Fibroblast of lung (primary cell): ENCODE data around the gene NTN1. TPM values are rescaled to one million over a fixed set of nuclear protein-coding genes. Genes with fewer than 3 reads are reported as not detected.

Experiments used
- DNase-seq, 2 donors: peaks; one replicate each; pipeline versions ENCODE4 v3.0.0 to v3.0.0-alpha.2; 2010; ENCODE audit warnings: low read depth in 2 of 2
- H2AFZ ChIP-seq: 2 replicates; pipeline ENCODE4 v1.5.1; 2012; ENCODE audit warnings: low read length, control low read depth, inconsistent platforms
- H3K27ac ChIP-seq: 2 replicates; pipeline ENCODE4 v1.5.1; 2011; ENCODE audit warnings: low read length, control low read depth; ENCODE audit not compliant: insufficient read depth
- H3K27me3 ChIP-seq: 2 replicates; pipeline ENCODE4 v1.5.1; 2011; ENCODE audit warnings: mild to moderate bottlenecking, low read length; ENCODE audit not compliant: control insufficient read depth, insufficient read depth
- H3K36me3 ChIP-seq: 2 replicates; pipeline ENCODE4 v1.5.1; 2011; ENCODE audit warnings: low read length; ENCODE audit not compliant: control insufficient read depth, insufficient read depth
- H3K4me1 ChIP-seq: 2 replicates; pipeline ENCODE4 v1.5.1; 2011; ENCODE audit warnings: low read length; ENCODE audit not compliant: control insufficient read depth, insufficient read depth; ENCODE audit errors: extremely low read depth
- H3K4me2 ChIP-seq: 2 replicates; pipeline ENCODE4 v1.5.1; 2011; ENCODE audit warnings: low read length, control low read depth; ENCODE audit not compliant: insufficient read depth; ENCODE audit errors: extremely low read depth
- H3K4me3 ChIP-seq, 4 experiments: fragments of 200-600 bp in 1 of 4; sonication (generic) in 1 of 4; replicated peaks in 1 of 4; 2 replicates each; pipeline ENCODE4 v1.5.1; 2011 to 2016; ENCODE audit warnings: low read length in 4 of 4, low read depth in 3 of 4, mild to moderate bottlenecking in 3 of 4, control low read depth in 2 of 4, inconsistent platforms in 1 of 4, mixed read lengths in 1 of 4; ENCODE audit not compliant: insufficient read depth in 1 of 4; ENCODE audit errors: control extremely low read depth in 1 of 4
- H3K79me2 ChIP-seq: 2 replicates; pipeline ENCODE4 v1.5.1; 2012; ENCODE audit warnings: mild to moderate bottlenecking, low read length, inconsistent platforms; ENCODE audit not compliant: control insufficient read depth, insufficient read depth
- H3K9ac ChIP-seq: 2 replicates; pipeline ENCODE4 v1.5.1; 2011; ENCODE audit warnings: mild to moderate bottlenecking, low read length, control low read depth; ENCODE audit not compliant: insufficient read depth
- H3K9me3 ChIP-seq: 2 replicates; pipeline ENCODE4 v1.5.1; 2012; ENCODE audit warnings: low read depth, low read length; ENCODE audit not compliant: control insufficient read depth, insufficient read depth
- H4K20me1 ChIP-seq: 2 replicates; pipeline ENCODE4 v1.5.1; 2011; ENCODE audit warnings: low read length; ENCODE audit not compliant: control insufficient read depth, insufficient read depth; ENCODE audit errors: extremely low read depth
- CTCF ChIP-seq, 2 donors: IDR thresholded peaks in 1 of 2; conservative IDR thresholded peaks in 1 of 2; 1 replicate in 1 of 2; 2 replicates in 1 of 2; pipeline ENCODE4 v1.5.1; 2011 to 2012; ENCODE audit warnings: low read length in 2 of 2, control low read depth in 1 of 2, inconsistent platforms in 1 of 2, low read depth in 1 of 2, mild to moderate bottlenecking in 1 of 2
- EZH2 ChIP-seq: IDR thresholded peaks from 2 replicates; pipeline ENCODE4 v1.5.1; 2012; ENCODE audit warnings: low read length, control low read depth, mild to moderate bottlenecking; ENCODE audit errors: missing control alignments
- polyA plus RNA-seq, 2 donors: library from polyadenylated mRNA; depleted of rRNA in 1 of 2; stranded (reverse) in 1 of 2; unstranded in 1 of 2; fragments of >200 nt; gene quantifications; 2 replicates each; pipeline ENCODE4 v1.2.1, GENCODE V29; 2011 to 2012; ENCODE audit warnings: missing spikeins in 1 of 2
- total RNA-seq: library from RNA; depleted of rRNA; stranded (reverse); fragments of >200 nt; gene quantifications from 2 replicates; pipeline ENCODE4 v1.2.1, GENCODE V29; 2014

Gene NTN1
- total and polyA plus RNA-seq, 2 donors (not counting 1 experiment from before 2014, with no cell fraction given): 0.17 to 3.1 TPM

DNA sequence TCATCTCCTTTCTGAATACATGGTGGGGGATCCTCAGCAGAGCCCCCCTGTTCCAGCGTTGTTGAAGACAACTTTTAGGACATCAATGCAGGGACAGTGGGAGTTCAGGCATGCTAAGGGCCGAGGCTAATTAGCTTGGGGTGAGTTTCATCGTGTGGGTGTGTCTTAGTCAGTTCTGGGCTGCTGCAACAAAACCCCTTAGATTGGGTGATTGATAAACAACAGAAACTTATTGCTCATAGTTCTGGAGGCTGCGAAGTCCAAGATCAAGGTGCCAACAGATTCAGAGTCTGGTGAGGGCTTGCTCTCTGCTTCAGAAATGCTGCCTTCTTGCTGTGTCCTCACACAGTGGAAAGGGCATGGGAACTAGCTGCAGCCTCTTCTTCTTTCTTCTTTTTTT, 214.0 kb downstream of the NTN1 start:
- no peak overlapping the region for H3K4me3 ChIP-seq
- H3K4me1 ChIP-seq: peaks cover under 1% of the 10 kb centered on the region
- no peak overlapping the region for H3K27ac ChIP-seq
- DNase-seq: no peak
- no peak overlapping the region for H3K4me2 ChIP-seq
- no peaks in the 10 kb centered on the region for H4K20me1 ChIP-seq
- H2AFZ ChIP-seq: no peak overlapping the region
- no peaks in the 10 kb centered on the region for H3K79me2 ChIP-seq
- H3K27me3 ChIP-seq: no peaks in the 10 kb centered on the region
- no peak for TF ChIP-seq CTCF (conservative IDR thresholded peaks at IDR 0.05 in 1 of 2, IDR thresholded peaks at IDR 0.05 in 1 of 2; ENCODE audit: low read depth in 1 of 2, low read length in 2 of 2)
- no peak for TF ChIP-seq EZH2
- no peaks in the 10 kb centered on the region for H3K36me3 ChIP-seq
- H3K9ac ChIP-seq: no peak overlapping the region
- H3K9me3 ChIP-seq: no peaks in the 10 kb centered on the region

DNA sequence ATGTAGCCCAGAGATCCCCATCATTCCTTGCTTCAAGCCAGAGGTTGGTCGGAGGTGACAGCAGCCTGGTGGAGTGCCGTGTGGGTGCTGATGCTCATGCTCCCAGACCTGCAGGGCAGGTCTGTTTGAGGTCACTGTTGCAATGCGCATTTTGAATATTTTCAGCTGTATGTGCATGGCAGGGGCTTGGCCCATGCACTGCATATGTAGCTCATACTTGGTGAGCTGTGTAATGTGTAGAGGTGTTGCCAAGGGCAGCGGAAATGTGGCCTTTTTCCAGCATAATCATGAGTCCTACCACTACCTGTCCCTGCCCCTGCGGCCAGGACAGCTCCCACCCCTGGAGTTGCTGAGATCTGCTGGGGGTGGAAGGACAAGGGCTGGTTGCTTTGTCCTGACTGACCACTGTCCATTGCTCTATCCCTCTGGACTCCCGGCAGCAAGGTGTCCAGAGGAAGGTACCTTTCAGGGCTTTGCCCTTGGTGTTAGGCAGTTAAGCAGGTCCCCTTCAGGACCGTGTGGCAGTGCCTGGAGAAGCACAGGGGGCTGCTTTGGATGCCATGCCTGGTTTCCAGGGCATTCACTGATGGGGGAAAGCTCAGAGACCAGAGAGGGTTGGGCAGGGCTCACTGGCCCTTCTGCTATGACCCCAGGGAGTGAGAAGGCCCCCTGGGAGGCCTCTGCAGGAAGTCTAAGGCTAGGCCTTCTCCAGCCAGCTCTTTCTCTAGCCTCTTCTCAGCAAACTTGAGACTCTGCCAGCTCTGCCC, 215.2 kb downstream of the NTN1 start:
- no peaks in the 10 kb centered on the region for H3K79me2 ChIP-seq
- no peak overlapping the region for H3K4me3 ChIP-seq
- H3K9ac ChIP-seq: no peak overlapping the region
- TF ChIP-seq CTCF (conservative IDR thresholded peaks at IDR 0.05 in 1 of 2, IDR thresholded peaks at IDR 0.05 in 1 of 2; ENCODE audit: low read depth in 1 of 2, low read length in 2 of 2) (no peak), EZH2 (no peak)
- no peak overlapping the region for H3K4me2 ChIP-seq
- no peak overlapping the region for H3K27ac ChIP-seq
- peak in 1 of 2 donors; percentile 33 for DNase-seq
- H3K27me3 ChIP-seq: no peaks in the 10 kb centered on the region
- H4K20me1 ChIP-seq: no peaks in the 10 kb centered on the region
- H3K36me3 ChIP-seq: no peaks in the 10 kb centered on the region
- no peak overlapping the region for H2AFZ ChIP-seq
- H3K9me3 ChIP-seq: no peaks in the 10 kb centered on the region
- peaks cover 4% of the 10 kb centered on the region for H3K4me1 ChIP-seq

DNA sequence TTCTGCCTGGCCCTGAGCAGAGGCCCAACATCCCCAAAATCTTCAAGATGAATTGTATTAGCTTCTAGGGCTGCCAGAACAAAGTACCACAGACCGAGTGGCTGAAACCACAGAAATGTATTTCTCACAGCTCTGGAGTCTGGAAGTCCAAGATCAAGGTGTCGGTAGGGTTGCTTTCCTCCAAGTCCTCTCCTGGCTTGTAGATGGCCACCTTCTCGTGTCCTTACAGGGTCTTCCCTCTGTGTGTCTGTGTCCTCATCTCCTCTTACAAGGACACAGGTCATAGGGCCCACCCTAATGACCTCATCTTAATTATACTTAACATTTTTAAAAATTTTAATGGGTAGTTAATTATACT, 215.7 kb downstream of the NTN1 start:
- Histone ChIP-seq H4K20me1 (no peaks in the 10 kb centered on the region), H3K27ac (no peak overlapping the region), H3K4me2 (no peak overlapping the region), H3K27me3 (no peaks in the 10 kb centered on the region), H3K9me3 (no peaks in the 10 kb centered on the region), H3K79me2 (no peaks in the 10 kb centered on the region), H3K4me1 (peaks cover 4% of the 10 kb centered on the region), H2AFZ (no peak overlapping the region), H3K9ac (no peak overlapping the region), H3K36me3 (no peaks in the 10 kb centered on the region), H3K4me3 (no peak overlapping the region)
- DNase-seq: peak in 1 of 2 donors; percentile 47
- no peak for TF ChIP-seq CTCF (conservative IDR thresholded peaks at IDR 0.05 in 1 of 2, IDR thresholded peaks at IDR 0.05 in 1 of 2; ENCODE audit: low read depth in 1 of 2, low read length in 2 of 2)
- no peak for TF ChIP-seq EZH2
